22Rv1 (cell line): ENCODE results near the gene DENND1A.

Experiments
- H3K27ac ChIP-seq: fragments of 450-650 bp; 2 replicates; pipeline ENCODE4 v1.5.1; 2017
- ZFX ChIP-seq: fragments of 450-650 bp; IDR thresholded peaks from 2 replicates; pipeline ENCODE4 v1.6.1; 2017; ENCODE audit warnings: antibody characterized with exemption, borderline replicate concordance
- TF ChIP-seq, protein P1 (sequence below): fragments of 450-650 bp; IDR thresholded peaks from 2 replicates; pipeline ENCODE4 v1.5.1; 2017; ENCODE audit warnings: mild to moderate bottlenecking

The DENND1A gene

DNA sequence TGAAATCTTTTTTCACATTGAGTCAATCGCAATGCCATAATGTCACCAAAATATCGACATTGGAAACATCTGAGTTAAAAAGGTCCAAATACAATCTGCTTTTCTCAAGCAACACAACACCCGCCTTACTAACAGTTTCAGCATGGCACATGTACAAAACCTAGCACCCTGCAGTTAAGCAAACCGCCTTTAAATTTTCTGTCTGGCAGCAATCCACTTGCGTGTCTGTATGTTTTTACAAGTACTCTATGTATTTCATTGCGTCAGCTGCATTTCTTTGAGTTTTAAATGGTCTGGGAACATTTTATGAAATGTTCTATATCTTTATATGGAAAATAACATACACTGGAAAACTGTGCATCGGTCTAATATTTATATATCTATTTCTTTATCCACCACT is 134.6 kb downstream of the DENND1A start:
- H3K27ac ChIP-seq = no peak overlapping the region
- no peak for TF ChIP-seq ZFX
- TF ChIP-seq, protein P1, sequence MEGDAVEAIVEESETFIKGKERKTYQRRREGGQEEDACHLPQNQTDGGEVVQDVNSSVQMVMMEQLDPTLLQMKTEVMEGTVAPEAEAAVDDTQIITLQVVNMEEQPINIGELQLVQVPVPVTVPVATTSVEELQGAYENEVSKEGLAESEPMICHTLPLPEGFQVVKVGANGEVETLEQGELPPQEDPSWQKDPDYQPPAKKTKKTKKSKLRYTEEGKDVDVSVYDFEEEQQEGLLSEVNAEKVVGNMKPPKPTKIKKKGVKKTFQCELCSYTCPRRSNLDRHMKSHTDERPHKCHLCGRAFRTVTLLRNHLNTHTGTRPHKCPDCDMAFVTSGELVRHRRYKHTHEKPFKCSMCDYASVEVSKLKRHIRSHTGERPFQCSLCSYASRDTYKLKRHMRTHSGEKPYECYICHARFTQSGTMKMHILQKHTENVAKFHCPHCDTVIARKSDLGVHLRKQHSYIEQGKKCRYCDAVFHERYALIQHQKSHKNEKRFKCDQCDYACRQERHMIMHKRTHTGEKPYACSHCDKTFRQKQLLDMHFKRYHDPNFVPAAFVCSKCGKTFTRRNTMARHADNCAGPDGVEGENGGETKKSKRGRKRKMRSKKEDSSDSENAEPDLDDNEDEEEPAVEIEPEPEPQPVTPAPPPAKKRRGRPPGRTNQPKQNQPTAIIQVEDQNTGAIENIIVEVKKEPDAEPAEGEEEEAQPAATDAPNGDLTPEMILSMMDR = no peak

DNA sequence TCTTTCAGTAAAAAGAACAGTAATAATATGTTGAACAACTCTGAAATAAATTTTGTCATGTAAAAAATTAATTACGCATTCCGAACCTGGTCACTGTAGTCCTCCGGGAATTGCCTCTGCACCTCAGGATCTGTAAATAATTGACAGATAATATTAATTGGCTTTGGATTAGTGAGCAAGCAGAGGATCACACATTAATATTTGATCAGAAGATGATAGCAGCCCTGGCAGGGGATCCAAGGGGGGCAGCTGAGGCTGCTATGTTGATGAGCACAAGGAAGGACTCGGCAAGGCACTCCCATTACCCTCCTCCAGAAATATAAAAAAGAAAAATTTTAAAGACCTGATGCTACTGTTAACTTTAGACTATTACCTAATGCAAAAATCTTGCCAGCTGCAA is 137.4 kb downstream of the DENND1A start:
- H3K27ac ChIP-seq = no peak overlapping the region
- TF ChIP-seq, protein P1 = no peak
- no peak for TF ChIP-seq ZFX

DNA sequence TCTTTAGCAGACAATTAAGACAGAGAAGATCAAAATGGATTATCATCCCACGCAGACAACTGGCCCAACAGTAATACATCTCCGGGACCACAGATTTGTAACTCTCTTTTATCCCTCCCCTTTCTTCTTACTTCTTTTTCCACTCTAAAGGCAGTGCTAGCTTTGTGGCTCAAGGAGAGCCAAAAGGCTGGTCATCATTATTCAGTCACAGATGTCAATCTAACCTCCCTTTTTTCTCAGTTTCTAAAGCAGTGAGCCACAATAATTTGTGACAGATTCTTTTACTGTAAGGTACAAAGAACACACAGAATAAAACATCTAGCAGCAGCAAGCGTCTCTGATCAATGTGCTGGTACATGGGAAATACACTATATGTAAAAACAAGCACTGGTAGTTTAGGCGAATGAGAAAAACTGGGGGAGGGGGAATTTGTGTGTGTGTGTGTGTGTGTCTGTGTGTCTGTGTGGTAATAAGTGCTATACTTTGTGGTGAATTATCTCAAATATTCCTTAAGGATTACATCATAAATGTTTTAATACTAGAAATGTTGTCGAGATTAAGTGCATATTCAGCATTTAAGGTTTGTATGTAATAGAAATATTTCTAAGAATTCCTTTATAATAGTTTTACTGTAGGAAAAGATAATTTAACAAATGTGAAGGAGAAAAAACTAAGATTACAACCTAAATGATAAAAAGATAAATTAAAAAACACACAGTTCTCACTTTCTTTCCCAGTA is 140.2 kb downstream of the DENND1A start:
- no peak overlapping the region for H3K27ac ChIP-seq
- TF ChIP-seq, protein P1 = no peak
- TF ChIP-seq ZFX = no peak

DNA sequence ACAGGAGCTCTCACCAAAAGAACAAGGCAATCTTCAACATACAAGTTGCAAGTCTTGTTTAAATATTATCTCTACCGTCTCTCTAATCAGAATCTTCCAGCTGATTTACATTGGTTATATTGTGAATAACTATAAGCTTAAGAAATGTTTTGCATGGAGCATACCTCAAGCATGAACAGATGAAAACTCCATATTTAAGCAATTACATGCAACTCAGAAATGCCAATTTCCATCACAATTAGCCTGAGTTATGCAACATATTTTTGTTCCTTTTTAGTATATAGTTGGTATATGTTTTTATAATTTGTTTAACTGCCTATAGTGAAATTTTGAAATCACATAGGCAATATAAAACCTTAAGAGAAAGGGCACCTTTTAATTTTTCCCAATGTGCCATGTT is 142.5 kb downstream of the DENND1A start:
- no peak overlapping the region for H3K27ac ChIP-seq
- TF ChIP-seq, protein P1 = no peak
- TF ChIP-seq ZFX = no peak

DNA sequence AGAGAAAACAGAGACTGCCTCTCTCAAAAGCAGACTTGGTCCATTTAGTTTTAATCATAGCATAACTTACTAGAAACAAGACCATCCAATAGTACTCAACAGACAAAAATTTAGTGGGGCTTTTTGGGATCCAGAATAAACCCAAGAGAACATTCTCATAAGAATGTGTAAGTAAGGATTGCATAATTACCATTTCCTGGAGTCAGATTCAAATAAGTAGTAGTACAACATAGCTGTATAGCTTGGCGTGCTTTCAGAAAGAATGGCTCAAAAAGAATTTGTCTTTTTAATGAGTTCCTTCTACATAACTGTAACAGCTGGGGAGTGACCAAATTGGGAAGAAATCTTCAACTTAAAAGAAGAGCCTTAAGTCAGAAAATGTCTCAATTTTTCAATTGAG is 145.4 kb downstream of the DENND1A start:
- no peak for TF ChIP-seq ZFX
- TF ChIP-seq, protein P1 = no peak
- no peak overlapping the region for H3K27ac ChIP-seq

DNA sequence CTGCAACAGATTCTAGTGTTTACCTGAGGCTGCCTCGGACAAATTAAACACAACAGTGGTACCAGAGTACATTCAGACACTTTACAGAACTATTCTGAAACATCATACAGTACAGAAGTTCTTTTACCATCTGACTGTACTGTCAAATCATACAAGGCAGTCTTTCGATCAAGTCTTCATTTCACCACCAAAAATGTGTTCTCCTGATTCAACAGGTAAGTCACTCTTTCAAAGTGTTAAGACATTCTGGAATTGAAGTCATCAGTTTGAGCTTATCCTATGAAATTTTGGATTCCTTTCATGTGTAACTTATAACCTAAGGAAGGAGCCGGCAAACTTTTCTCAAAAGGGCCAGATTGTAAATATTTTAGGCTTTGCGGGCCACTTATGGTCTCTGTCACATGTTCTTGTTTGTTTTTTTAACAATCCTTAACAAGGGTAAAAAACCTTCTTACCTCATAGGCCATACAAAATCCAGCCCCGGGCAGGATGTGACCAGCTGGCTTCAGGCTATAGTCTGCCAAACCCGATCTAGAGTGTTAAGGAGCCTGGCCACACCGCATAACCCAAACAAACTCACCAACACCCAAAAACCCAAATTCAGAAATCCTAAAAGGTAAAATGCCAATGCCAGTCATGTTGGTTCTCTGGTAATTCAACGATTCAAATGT is 151.6 kb downstream of the DENND1A start:
- TF ChIP-seq, protein P1 = no peak
- H3K27ac ChIP-seq = no peak overlapping the region

DNA sequence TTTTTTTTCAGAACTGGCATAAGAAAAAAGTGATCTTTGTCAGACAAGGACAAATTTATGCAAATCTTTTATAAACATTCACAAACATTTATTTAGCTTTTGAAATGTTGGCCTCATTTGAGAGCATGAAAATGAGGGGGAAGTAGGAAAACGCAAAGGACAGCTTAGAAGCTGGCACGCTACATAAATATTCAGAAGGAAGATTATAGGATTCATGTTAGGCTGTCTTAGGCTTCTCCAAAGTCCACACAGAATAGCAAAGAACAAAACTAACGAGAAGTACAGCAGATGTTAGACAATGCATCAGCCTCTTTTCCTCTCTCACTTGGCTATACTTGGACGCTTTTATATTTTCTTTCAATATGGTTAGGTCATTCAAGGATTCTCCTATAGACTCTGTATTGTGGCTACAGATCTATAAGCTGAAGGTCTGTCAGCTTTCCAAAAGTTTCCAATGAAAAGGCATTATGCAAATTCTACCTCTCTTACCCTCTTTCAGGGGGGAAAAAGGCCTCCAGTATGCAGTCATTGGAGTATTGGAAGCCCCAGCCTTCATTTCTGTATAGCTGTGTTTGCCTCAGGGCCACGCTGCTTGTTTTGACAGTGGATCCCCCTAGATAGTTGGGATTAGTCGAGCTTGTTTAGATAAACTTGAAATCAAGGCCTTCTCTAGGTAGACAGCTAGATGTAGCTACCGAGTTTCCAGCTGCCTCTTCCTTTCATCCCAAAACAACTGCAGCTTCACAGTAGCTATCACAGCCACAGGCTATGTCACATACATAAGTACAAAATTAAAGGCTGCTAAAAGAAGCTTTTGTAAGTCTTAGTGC is 153.0 kb downstream of the DENND1A start:
- TF ChIP-seq, protein P1 = no peak
- TF ChIP-seq ZFX = no peak
- H3K27ac ChIP-seq = no peak overlapping the region
